Transverse colon (tissue), 4 donors: ENCODE results near the gene ANKRD44. TPM values are rescaled to one million over a fixed set of nuclear protein-coding genes. Genes with fewer than 3 reads are reported as not detected.

ENCODE experiments used
- DNase-seq: peaks from one replicate; pipeline ENCODE4 v3.0.0-alpha.2; 2019
- H3K27ac ChIP-seq, 4 donors: fragments of 200-600 bp; sonication (generic); 2 replicates each; pipeline ENCODE4 v1.5.1; 2016 to 2018; ENCODE audit warnings: inconsistent platforms in 4 of 4
- H3K27me3 ChIP-seq: fragments of 200-600 bp; sonication (generic); 2 replicates; pipeline ENCODE4 v1.5.1; 2017; ENCODE audit warnings: inconsistent platforms
- H3K36me3 ChIP-seq, 4 donors: fragments of 200-600 bp; sonication (generic); 2 replicates each; pipeline ENCODE4 v1.5.1; 2017 to 2019; ENCODE audit warnings: inconsistent platforms in 4 of 4
- H3K4me1 ChIP-seq, 4 donors: fragments of 200-600 bp; sonication (generic); 2 replicates each; pipeline ENCODE4 v1.5.1; 2017 to 2020; ENCODE audit warnings: inconsistent platforms in 4 of 4
- H3K4me3 ChIP-seq, 4 donors: fragments of 200-600 bp; sonication (generic); 1 replicate in 1 of 4; 2 replicates in 3 of 4; pipeline versions ENCODE4 v1.5.1 to v1.6.1; 2017 to 2019; ENCODE audit warnings: inconsistent platforms in 4 of 4
- H3K9me3 ChIP-seq, 2 donors: fragments of 200-600 bp; sonication (generic); 2 replicates each; pipeline ENCODE4 v1.5.1; 2017 to 2019; ENCODE audit warnings: inconsistent platforms in 2 of 2
- CTCF ChIP-seq, 5 experiments: fragments of 200-600 bp in 3 of 5; fragments of 450-650 bp in 2 of 5; sonication (generic) in 3 of 5; IDR thresholded peaks; 1 replicate in 2 of 5; 2 replicates in 3 of 5; pipeline ENCODE4 v1.5.1; 2016 to 2017; ENCODE audit warnings: antibody characterized with exemption in 5 of 5, inconsistent platforms in 3 of 5, mild to moderate bottlenecking in 2 of 5, moderate library complexity in 1 of 5
- EP300 ChIP-seq: sonication (generic); formaldehyde crosslinking; IDR thresholded peaks from one replicate; pipeline ENCODE4 v1.6.1; 2017; ENCODE audit warnings: antibody characterized with exemption, low read depth
- POLR2A ChIP-seq: fragments of 450-650 bp; IDR thresholded peaks from one replicate; pipeline ENCODE4 v1.6.1; 2016; ENCODE audit warnings: antibody characterized with exemption, mild to moderate bottlenecking, moderate library complexity
- POLR2AphosphoS5 ChIP-seq, 3 donors: sonication (generic); formaldehyde crosslinking; IDR thresholded peaks; one replicate each; pipeline ENCODE4 v1.6.1; 2016; ENCODE audit warnings: antibody characterized with exemption in 3 of 3
- WGBS, 2 donors: methylation state at CpG; one replicate each; pipeline ENCODE4 v1.1.5; 2018; ENCODE audit warnings: low coverage in 1 of 2; 5-methylcytosine and 5-hydroxymethylcytosine counted together
- in situ Hi-C, 4 donors: fragments of 200-750 bp; cut with MboI; loops; one replicate each; pipeline versions ENCODE4 v1.15.0 to v1.15.1; 2017; ENCODE audit warnings: low sequenced_read_pairs in 3 of 4, low pct_ligation_motif_present in 1 of 4, low pct_unique_long_range_greater_than_20kb in 1 of 4
- intact Hi-C: fragments of 100-400 bp; cut with DNase I; formaldehyde crosslinking; loops from one replicate; pipeline ENCODE4 v1.15.1; 2023; ENCODE audit warnings: low total_unique reads
- total RNA-seq, 4 donors: library from RNA; depleted of rRNA; stranded (reverse); fragments of >200 nt; gene quantifications; one replicate each; pipeline ENCODE4 v1.1.0, GENCODE V29; 2016

The ANKRD44 gene
- total RNA-seq, 4 donors from 2014 or later: 13.9 to 46.8 (median 27.5) TPM

GRCh38 chr2:196989496-196989895, 321.1 kb downstream of the ANKRD44 start:
- H3K27me3 ChIP-seq: no peaks in the 10 kb centered on the region
- TF ChIP-seq POLR2A (no peak), POLR2AphosphoS5 (IDR thresholded peaks at IDR 0.05) (no peak), EP300 (no peak), CTCF (IDR thresholded peaks at IDR 0.05) (no peak)
- no peak overlapping the region for H3K4me3 ChIP-seq
- no peak overlapping the region for H3K27ac ChIP-seq
- H3K4me1 ChIP-seq: peaks cover 0 to 19% (median 8%) of the 10 kb centered on the region in 4 donors
- 83 to 88% methylated on average over 2 to 4 of the region's 4 CpGs for WGBS, 2 donors
- intact Hi-C loops: no loop called here
- no peak for DNase-seq
- H3K9me3 ChIP-seq: no peaks in the 10 kb centered on the region
- in situ Hi-C loops: no loop called here
- H3K36me3 ChIP-seq: peaks cover 0 to 6% (median 0%) of the 10 kb centered on the region in 4 donors

- TF ChIP-seq POLR2A: no peak
- TF ChIP-seq CTCF (IDR thresholded peaks at IDR 0.05): no peak
- TF ChIP-seq POLR2AphosphoS5 (IDR thresholded peaks at IDR 0.05): no peak
- TF ChIP-seq EP300: no peak
- in situ Hi-C loops: no loop called here
- Histone ChIP-seq H3K4me1 (peaks cover 0 to 19% (median 8%) of the 10 kb centered on the region in 4 donors), H3K9me3 (no peaks in the 10 kb centered on the region), H3K4me3 (no peak overlapping the region), H3K27ac (peak overlapping the region in 1 of 4 donors; percentile 64), H3K36me3 (peaks cover 0 to 1% (median 0%) of the 10 kb centered on the region in 4 donors), H3K27me3 (no peaks in the 10 kb centered on the region)
- DNase-seq: no peak
- intact Hi-C loops: no loop called here
- WGBS, 2 donors: 82 to 83% methylated on average over 5 of the region's 5 CpGs
Observed at GRCh38 chr2:196988639-196989038, 321.9 kb downstream of the ANKRD44 start.

DNA sequence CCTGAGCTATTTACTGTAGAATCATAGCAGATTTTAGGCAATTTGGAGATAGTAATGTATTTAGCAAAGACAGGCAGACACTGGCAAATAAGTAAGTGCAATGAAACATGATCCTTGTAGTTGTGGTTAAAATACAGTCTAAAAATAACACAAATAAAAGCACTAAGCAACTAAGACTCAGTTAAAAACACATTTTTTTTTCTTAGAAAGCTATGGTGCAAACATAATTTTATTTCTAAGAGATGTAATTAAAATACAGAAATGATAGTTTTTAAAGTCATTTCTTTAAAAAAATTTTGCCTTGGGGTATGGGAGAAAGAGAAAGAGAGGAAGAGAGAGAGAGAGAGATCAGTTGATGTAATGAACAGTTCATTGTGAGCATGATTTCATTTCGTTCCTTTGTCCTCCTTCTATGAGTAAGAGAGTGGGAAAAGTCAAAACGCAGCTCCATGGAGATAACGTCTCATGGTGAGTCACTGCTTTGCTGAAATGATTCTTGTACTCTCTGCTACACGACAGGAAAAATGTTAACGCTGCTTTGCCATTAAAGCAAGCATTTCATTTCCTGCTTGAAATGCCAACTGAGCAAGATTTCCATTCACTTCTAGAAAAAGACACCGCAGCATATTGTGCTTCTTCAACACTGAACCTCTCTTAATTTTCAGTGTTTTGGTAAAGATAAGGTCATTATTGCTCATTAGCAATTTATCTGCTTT, 322.8 kb downstream of the ANKRD44 start:
- WGBS, 2 donors: 4 to 7% methylated on average over 6 of the region's 6 CpGs
- in situ Hi-C loops: no loop called here
- no peak overlapping the region for H3K4me3 ChIP-seq

DNA sequence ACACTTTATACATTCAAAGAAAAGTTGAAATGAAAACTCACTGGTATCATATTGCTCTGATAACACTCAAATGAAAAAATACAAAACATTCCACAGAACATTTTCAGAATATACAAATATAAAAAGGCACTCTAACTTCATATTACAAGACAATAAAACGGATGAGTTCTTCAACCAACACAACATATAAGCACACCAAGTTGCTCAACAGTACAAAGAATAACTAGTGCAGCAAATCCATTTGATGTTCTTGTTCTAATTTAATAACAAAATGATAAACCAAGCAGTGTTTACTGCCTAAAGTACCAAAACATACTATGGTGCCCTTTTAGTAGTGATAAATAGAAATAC, 323.3 kb downstream of the ANKRD44 start:
- Histone ChIP-seq H3K36me3 (no peaks in the 10 kb centered on the region), H3K4me3 (no peak overlapping the region), H3K4me1 (peaks cover 0 to 19% (median 8%) of the 10 kb centered on the region in 4 donors), H3K27ac (peak overlapping the region; percentile 30 to 64 (median 39)), H3K27me3 (no peaks in the 10 kb centered on the region), H3K9me3 (no peaks in the 10 kb centered on the region)
- no peak for DNase-seq
- TF ChIP-seq EP300 (no peak), POLR2A (no peak), POLR2AphosphoS5 (IDR thresholded peaks at IDR 0.05) (no peak), CTCF (IDR thresholded peaks at IDR 0.05) (no peak)
- in situ Hi-C loops (no loop called here), intact Hi-C loops (no loop called here)
- WGBS, 2 donors: 61 to 67% methylated on average over 1 of the region's 1 CpG

More for the DNA sequence above, 322.8 kb downstream of the ANKRD44 start:
- Histone ChIP-seq H3K36me3 (no peaks in the 10 kb centered on the region), H3K27ac (peak overlapping the region; percentile 30 to 64 (median 39)), H3K4me1 (peaks cover 0 to 19% (median 8%) of the 10 kb centered on the region in 4 donors), H3K9me3 (no peaks in the 10 kb centered on the region), H3K27me3 (no peaks in the 10 kb centered on the region)
- intact Hi-C loops: no loop called here
- TF ChIP-seq EP300 (no peak), CTCF (IDR thresholded peaks at IDR 0.05) (no peak), POLR2AphosphoS5 (IDR thresholded peaks at IDR 0.05) (peak in 2 of 3 donors; percentile 13 to 21), POLR2A (no peak)
- DNase-seq: no peak
